GM12878 (cell line): ENCODE data around the gene PCDHGA2. TPM values are rescaled to one million over a fixed set of nuclear protein-coding genes. Genes with fewer than 3 reads are reported as not detected.

Source experiments
- ATAC-seq: fragments of 200-7000 bp; cut with Tn5 transposase; 3 replicates; pipeline ENCODE4 v1.9.1; 2020; ENCODE audit warnings: mild to moderate bottlenecking, moderate library complexity
- BruUV-seq: library from RNA; stranded (reverse); fragments of 400-500 nt; replicated peaks from 2 replicates; lab custom pipeline; 2021; lab: Mats Ljungman, UMichigan
- CTCF ChIA-PET: fragments of 300-600 bp; sonication (Branson Sonifier 250); formaldehyde crosslinking; extraction: SDS; loops from one replicate; lab custom pipeline; 2021; ENCODE audit warnings: inconsistent platforms; lab: Yijun Ruan, JAX
- POLR2A ChIA-PET: fragments of 350-600 bp; formaldehyde crosslinking; extraction: SDS; loops from one replicate; lab custom pipeline; 2021; ENCODE audit warnings: inconsistent platforms; lab: Charles Lee
- RAD21 ChIA-PET: fragments of 300-600 bp; sonication (Branson Sonifier 250); formaldehyde crosslinking; loops from one replicate; lab custom pipeline; 2023; ENCODE audit warnings: antibody characterized with exemption; ENCODE audit not compliant: unreplicated experiment; lab: Charles Lee
- SMC1A ChIA-PET: fragments of 300-600 bp; sonication (Branson Sonifier 250); formaldehyde crosslinking; loops from one replicate; lab custom pipeline; 2023; ENCODE audit not compliant: unreplicated experiment, uncharacterized antibody; lab: Charles Lee
- DNase-seq: peaks from one replicate; pipeline ENCODE4 v3.0.0-alpha.2; 2011; ENCODE audit warnings: low read depth, low spot score
- FAIRE-seq: peaks from 3 replicates; lab custom pipeline; 2011; peaks lifted over from hg19 to GRCh38; lab: Jason Lieb, UNC
- H2AFZ ChIP-seq: 2 replicates; pipeline ENCODE4 v1.6.0; 2011; ENCODE audit warnings: low read depth, low read length, control low read depth; ENCODE audit not compliant: control insufficient read depth
- H3K27ac ChIP-seq: 2 replicates; pipeline ENCODE4 v1.5.1; 2011; ENCODE audit warnings: control low read depth; ENCODE audit not compliant: control insufficient read depth, insufficient read depth
- H3K27me3 ChIP-seq, 2 experiments: replicated peaks in 1 of 2; 2 replicates each; pipeline versions ENCODE4 v1.6.0 to v1.6.1; 2011; ENCODE audit warnings: low read length in 1 of 2; ENCODE audit not compliant: control insufficient read depth in 2 of 2, insufficient read depth in 2 of 2
- H3K36me3 ChIP-seq, 2 experiments: 2 replicates each; pipeline ENCODE4 v1.5.1; 2011; ENCODE audit warnings: low read length in 1 of 2; ENCODE audit not compliant: control insufficient read depth in 2 of 2, insufficient read depth in 2 of 2
- H3K4me1 ChIP-seq: 2 replicates; pipeline ENCODE4 v1.6.1; 2011; ENCODE audit warnings: mild to moderate bottlenecking, low read length, moderate library complexity, mixed read lengths; ENCODE audit not compliant: control insufficient read depth, insufficient read depth
- H3K4me2 ChIP-seq: 2 replicates; pipeline ENCODE4 v1.6.0; 2011; ENCODE audit warnings: control low read depth; ENCODE audit not compliant: control insufficient read depth, insufficient read depth
- H3K4me3 ChIP-seq: fragments of 200-600 bp; sonication (generic); 2 replicates; pipeline ENCODE4 v1.5.1; 2016
- H3K79me2 ChIP-seq: 2 replicates; pipeline ENCODE4 v1.6.0; 2011; ENCODE audit warnings: low read length; ENCODE audit not compliant: control insufficient read depth, insufficient read depth
- H3K9ac ChIP-seq: 2 replicates; pipeline ENCODE4 v1.8.0; 2011; ENCODE audit warnings: low read length, control low read depth, mixed read lengths; ENCODE audit not compliant: control insufficient read depth, insufficient read depth
- H3K9me3 ChIP-seq: replicated peaks from 3 replicates; pipeline ENCODE4 v1.5.1; 2011; ENCODE audit warnings: mild to moderate bottlenecking, low read length; ENCODE audit not compliant: control insufficient read depth, insufficient read depth
- H4K20me1 ChIP-seq: 2 replicates; pipeline ENCODE4 v1.6.0; 2011; ENCODE audit not compliant: control insufficient read depth, insufficient read depth
- BMI1 ChIP-seq: fragments of 450-650 bp; IDR thresholded peaks from 2 replicates; pipeline ENCODE4 v1.6.1; 2016; ENCODE audit warnings: mild to moderate bottlenecking, moderate library complexity, borderline replicate concordance
- CBFB ChIP-seq: IDR thresholded peaks from 2 replicates; pipeline ENCODE4 v1.6.1; 2016; ENCODE audit warnings: antibody characterized with exemption, low read depth
- CEBPB ChIP-seq, 2 experiments: fragments of 150-350 bp in 1 of 2; IDR thresholded peaks; 2 replicates each; pipeline ENCODE4 v1.6.1; 2012 to 2014; ENCODE audit warnings: low read depth in 2 of 2, low read length in 2 of 2, borderline replicate concordance in 1 of 2, inconsistent platforms in 1 of 2
- MYB ChIP-seq: fragments of 150-350 bp; IDR thresholded peaks from 2 replicates; pipeline ENCODE4 v1.6.1; 2014; ENCODE audit warnings: mild to moderate bottlenecking, low read depth, low read length, borderline replicate concordance
- NFIC ChIP-seq: IDR thresholded peaks from 2 replicates; pipeline ENCODE4 v1.6.1; 2012; ENCODE audit warnings: low read depth, mild to moderate bottlenecking, inconsistent platforms, low read length, moderate library complexity
- PML ChIP-seq: IDR thresholded peaks from 2 replicates; pipeline ENCODE4 v1.6.1; 2012; ENCODE audit warnings: low read length, inconsistent platforms
- SRF ChIP-seq, 2 experiments: IDR thresholded peaks; 2 replicates each; pipeline ENCODE4 v1.6.1; 2011; ENCODE audit warnings: low read depth in 2 of 2, low read length in 2 of 2, mild to moderate bottlenecking in 1 of 2, moderate library complexity in 1 of 2
- STAT1 ChIP-seq: fragments of 450-650 bp; conservative IDR thresholded peaks from 2 replicates; pipeline ENCODE4 v1.6.1; 2014; ENCODE audit warnings: antibody characterized with exemption, mild to moderate bottlenecking
- WGBS: methylation state at CpG from one replicate; pipeline ENCODE4 v1.1.6; 2016; ENCODE audit warnings: low lambda C conversion rate; ENCODE audit not compliant: insufficient replicate concordance, insufficient coverage; ENCODE audit errors: missing lambda C conversion rate; 5-methylcytosine and 5-hydroxymethylcytosine counted together
- in situ Hi-C: fragments of 300-500 bp; cut with MboI; formaldehyde crosslinking; loops from 9 replicates; pipeline ENCODE4 v1.14.3; 2018; ENCODE audit warnings: mixed read lengths
- intact Hi-C: fragments of 100-400 bp; cut with micrococcal nuclease; formaldehyde crosslinking; loops from one replicate; pipeline ENCODE4 v1.14.2; 2022; ENCODE audit not compliant: unreplicated experiment
- polyA plus RNA-seq, 11 experiments: library from polyadenylated mRNA; depleted of rRNA in 4 of 11; unstranded in 6 of 11; stranded (reverse) in 5 of 11; fragments of >200 nt; fragmentation: Nextera tagmentation in 4 of 11; fragmentation: Illumina TruSeq in 1 of 11; extraction: Ambion mirVana in 4 of 11; extraction: Trizol in 1 of 11; gene quantifications; 1 replicate in 1 of 11; 2 replicates in 10 of 11; pipeline versions ENCODE4 v1.2.1 to v1.2.3, GENCODE V29; 2011 to 2016; ENCODE audit warnings: inconsistent platforms in 2 of 11, missing spikeins in 2 of 11, low read depth in 1 of 11
- total RNA-seq, 4 experiments: library from RNA; depleted of rRNA in 3 of 4; stranded (reverse); fragments of >200 nt in 3 of 4; fragmentation: Illumina TruSeq in 1 of 4; extraction: Trizol in 1 of 4; gene quantifications; 2 replicates each; pipeline versions ENCODE4 v1.2.1 to v1.2.3, GENCODE V29; 2013 to 2021
- TF ChIP-seq, protein P1 (sequence below): fragments of 450-650 bp; formaldehyde crosslinking; IDR thresholded peaks from 2 replicates; pipeline ENCODE4 v1.4.0; 2022; ENCODE audit warnings: mild to moderate bottlenecking, moderate library complexity
- TF ChIP-seq, protein P2 (sequence below): fragments of 450-650 bp; formaldehyde crosslinking; IDR thresholded peaks from 2 replicates; pipeline ENCODE4 v1.4.0; 2020; ENCODE audit warnings: mild to moderate bottlenecking, moderate library complexity

PCDHGA2 gene
- total and polyA plus RNA-seq, 10 of the 15 experiments (the other 5 are each of a cell fraction or from before 2014, with no cell fraction given) = 0.03 to 0.11 (median 0.05) TPM; not detected in 4

DNA sequence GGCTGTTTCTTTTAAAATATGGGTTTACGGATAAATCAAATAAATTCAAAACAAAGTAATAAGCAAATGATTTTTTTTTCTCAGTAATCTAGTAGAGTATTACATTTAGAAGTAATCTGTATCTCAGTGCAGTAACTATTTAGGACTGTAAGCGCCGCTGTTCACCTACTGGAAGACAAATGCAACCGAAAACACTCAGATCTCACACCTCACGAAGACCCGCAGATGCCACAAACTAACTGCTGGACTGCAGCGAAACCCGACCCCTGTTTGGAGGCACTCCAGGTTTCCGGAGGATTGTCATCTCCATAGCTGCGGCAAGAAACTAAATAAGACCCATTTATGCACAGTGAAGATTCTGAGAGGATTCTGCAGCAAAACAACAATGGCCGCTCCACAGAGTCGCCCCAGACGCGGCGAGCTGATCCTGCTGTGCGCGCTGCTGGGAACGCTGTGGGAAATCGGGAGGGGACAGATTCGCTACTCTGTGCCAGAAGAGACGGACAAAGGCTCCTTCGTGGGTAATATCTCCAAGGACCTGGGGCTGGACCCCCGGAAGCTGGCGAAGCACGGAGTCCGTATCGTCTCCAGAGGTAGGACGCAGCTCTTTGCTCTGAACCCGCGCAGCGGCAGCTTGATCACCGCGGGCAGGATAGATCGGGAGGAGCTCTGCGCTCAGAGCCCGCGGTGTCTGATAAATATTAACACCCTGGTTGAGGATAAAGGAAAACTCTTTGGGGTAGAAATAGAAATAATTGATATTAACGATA lies 54.1 kb downstream of the PCDHGA2 start, which contains the start of gene PCDHGA8:
TSS of gene PCDHGA8 (plus strand) at position 205 of the 770 bp plus-strand sequence. CDS start at position 386, 181 bp downstream.
- intact Hi-C loops (no loop called here), in situ Hi-C loops (no loop called here)
- H3K9ac ChIP-seq = no peak within 1 kb of the TSS
- H3K4me2 ChIP-seq = no peak within 1 kb of the TSS
- SMC1A ChIA-PET = interaction anchor here (1.4 kb wide), 1 partner anchor 165 kb away, joined by 4 read pairs; no protein-coding TSS in a partner anchor
- no peaks in the 10 kb centered on the region for H3K4me1 ChIP-seq
- ATAC-seq (no peak), FAIRE-seq (no peak), DNase-seq (no peak)
- H3K27ac ChIP-seq = no peak within 1 kb of the TSS
- 83% methylated on average over 38 of the region's 38 CpGs for WGBS
- H3K27me3 ChIP-seq = no peaks in the 10 kb centered on the region
- RAD21 ChIA-PET = no interaction called here
- POLR2A ChIA-PET = no interaction called here
- H3K9me3 ChIP-seq = peaks cover 5% of the 10 kb centered on the region; the same call in 2 of the 3 replicates
- H4K20me1 ChIP-seq = no peaks in the 10 kb centered on the region
- no peak within 1 kb of the TSS for H3K4me3 ChIP-seq
- H3K36me3 ChIP-seq = no peaks in the 10 kb centered on the region
- no peaks in the 10 kb centered on the region for H3K79me2 ChIP-seq
- TF ChIP-seq, protein P1, sequence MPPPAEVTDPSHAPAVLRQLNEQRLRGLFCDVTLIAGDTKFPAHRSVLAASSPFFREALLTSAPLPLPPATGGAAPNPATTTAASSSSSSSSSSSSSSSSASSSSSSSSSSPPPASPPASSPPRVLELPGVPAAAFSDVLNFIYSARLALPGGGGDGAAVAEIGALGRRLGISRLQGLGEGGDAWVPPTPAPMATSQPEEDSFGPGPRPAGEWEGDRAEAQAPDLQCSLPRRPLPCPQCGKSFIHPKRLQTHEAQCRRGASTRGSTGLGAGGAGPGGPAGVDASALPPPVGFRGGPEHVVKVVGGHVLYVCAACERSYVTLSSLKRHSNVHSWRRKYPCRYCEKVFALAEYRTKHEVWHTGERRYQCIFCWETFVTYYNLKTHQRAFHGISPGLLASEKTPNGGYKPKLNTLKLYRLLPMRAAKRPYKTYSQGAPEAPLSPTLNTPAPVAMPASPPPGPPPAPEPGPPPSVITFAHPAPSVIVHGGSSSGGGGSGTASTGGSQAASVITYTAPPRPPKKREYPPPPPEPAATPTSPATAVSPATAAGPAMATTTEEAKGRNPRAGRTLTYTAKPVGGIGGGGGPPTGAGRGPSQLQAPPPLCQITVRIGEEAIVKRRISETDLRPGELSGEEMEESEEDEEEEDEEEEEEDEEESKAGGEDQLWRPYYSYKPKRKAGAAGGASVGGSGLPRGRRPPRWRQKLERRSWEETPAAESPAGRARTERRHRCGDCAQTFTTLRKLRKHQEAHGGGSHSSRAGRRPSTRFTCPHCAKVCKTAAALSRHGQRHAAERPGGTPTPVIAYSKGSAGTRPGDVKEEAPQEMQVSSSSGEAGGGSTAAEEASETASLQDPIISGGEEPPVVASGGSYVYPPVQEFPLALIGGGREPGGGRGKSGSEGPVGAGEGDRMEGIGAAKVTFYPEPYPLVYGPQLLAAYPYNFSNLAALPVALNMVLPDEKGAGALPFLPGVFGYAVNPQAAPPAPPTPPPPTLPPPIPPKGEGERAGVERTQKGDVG (CRISPR knock-in tag) = no peak
- TF ChIP-seq, protein P2, sequence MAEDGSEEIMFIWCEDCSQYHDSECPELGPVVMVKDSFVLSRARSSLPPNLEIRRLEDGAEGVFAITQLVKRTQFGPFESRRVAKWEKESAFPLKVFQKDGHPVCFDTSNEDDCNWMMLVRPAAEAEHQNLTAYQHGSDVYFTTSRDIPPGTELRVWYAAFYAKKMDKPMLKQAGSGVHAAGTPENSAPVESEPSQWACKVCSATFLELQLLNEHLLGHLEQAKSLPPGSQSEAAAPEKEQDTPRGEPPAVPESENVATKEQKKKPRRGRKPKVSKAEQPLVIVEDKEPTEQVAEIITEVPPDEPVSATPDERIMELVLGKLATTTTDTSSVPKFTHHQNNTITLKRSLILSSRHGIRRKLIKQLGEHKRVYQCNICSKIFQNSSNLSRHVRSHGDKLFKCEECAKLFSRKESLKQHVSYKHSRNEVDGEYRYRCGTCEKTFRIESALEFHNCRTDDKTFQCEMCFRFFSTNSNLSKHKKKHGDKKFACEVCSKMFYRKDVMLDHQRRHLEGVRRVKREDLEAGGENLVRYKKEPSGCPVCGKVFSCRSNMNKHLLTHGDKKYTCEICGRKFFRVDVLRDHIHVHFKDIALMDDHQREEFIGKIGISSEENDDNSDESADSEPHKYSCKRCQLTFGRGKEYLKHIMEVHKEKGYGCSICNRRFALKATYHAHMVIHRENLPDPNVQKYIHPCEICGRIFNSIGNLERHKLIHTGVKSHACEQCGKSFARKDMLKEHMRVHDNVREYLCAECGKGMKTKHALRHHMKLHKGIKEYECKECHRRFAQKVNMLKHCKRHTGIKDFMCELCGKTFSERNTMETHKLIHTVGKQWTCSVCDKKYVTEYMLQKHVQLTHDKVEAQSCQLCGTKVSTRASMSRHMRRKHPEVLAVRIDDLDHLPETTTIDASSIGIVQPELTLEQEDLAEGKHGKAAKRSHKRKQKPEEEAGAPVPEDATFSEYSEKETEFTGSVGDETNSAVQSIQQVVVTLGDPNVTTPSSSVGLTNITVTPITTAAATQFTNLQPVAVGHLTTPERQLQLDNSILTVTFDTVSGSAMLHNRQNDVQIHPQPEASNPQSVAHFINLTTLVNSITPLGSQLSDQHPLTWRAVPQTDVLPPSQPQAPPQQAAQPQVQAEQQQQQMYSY = no peak
- no peak for TF ChIP-seq CEBPB (IDR thresholded peaks at IDR 0.05; ENCODE audit: borderline replicate concordance in 1 of 2, low read depth in 2 of 2, low read length in 2 of 2)
- TF ChIP-seq MYB = no peak
- no peak for TF ChIP-seq SRF (IDR thresholded peaks at IDR 0.05; ENCODE audit: low read depth in 2 of 2, low read length in 2 of 2)
- no peak for TF ChIP-seq BMI1
- TF ChIP-seq CBFB = no peak
- no peak for TF ChIP-seq PML
- TF ChIP-seq STAT1 = no peak
- no peak for TF ChIP-seq NFIC
- no peak within 1 kb of the TSS for H2AFZ ChIP-seq
- BruUV-seq = no TSS peak
- CTCF ChIA-PET = interaction anchor here (0.9 to 1.4 kb wide), 4 partner anchors 10 to 171 kb away, joined by 3 read pairs; partner anchors contain the start of genes PCDHGA10 and PCDHGA7
